ENCODE data around the gene SLC9A5. TPM values are rescaled to one million over a fixed set of nuclear protein-coding genes. Genes with fewer than 3 reads are reported as not detected.

SLC9A5 gene
- total RNA-seq, 1 experiment from 2014 or later: 2.4 TPM

DNA sequence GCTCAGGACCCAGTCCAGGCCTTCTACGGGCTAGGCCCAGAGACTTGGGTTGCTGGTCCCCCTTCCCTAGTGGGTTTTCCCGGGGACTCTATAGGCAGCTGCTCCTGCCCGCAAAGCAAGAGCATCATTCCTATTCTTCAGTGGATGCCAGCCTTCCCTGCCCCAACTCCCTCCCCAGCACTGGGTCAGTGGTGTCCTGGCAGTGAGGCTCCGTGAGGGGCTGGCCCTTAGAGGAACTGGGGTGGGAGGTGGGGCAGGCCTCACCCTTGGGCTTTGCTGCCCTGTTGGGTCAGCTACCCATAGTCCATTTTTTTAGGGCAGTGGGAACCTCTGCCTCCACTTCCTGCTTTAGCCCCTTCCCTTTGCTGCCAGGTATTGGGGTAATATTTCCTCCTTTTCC lies 22.7 kb downstream of the SLC9A5 start:
- peaks cover 9% of the 10 kb centered on the region for H3K4me1 Mint-ChIP-seq (ENCODE audit: low read depth, unreplicated experiment)
- Histone ChIP-seq H3K9me3 (no peaks in the 10 kb centered on the region), H3K4me1 (peaks cover 15% of the 10 kb centered on the region), H3K4me3 (ENCODE audit: low read depth, low read length) (no peak overlapping the region), H3K36me3 (ENCODE audit: control insufficient read depth, insufficient read depth, low read length) (no peaks in the 10 kb centered on the region), H3K27me3 (replicated peaks; ENCODE audit: control insufficient read depth, insufficient read depth, low read length) (no peaks in the 10 kb centered on the region)
- H3K9me3 Mint-ChIP-seq (ENCODE audit: unreplicated experiment): no peaks in the 10 kb centered on the region
- no peak for DNase-seq
- TF ChIP-seq, protein P1, sequence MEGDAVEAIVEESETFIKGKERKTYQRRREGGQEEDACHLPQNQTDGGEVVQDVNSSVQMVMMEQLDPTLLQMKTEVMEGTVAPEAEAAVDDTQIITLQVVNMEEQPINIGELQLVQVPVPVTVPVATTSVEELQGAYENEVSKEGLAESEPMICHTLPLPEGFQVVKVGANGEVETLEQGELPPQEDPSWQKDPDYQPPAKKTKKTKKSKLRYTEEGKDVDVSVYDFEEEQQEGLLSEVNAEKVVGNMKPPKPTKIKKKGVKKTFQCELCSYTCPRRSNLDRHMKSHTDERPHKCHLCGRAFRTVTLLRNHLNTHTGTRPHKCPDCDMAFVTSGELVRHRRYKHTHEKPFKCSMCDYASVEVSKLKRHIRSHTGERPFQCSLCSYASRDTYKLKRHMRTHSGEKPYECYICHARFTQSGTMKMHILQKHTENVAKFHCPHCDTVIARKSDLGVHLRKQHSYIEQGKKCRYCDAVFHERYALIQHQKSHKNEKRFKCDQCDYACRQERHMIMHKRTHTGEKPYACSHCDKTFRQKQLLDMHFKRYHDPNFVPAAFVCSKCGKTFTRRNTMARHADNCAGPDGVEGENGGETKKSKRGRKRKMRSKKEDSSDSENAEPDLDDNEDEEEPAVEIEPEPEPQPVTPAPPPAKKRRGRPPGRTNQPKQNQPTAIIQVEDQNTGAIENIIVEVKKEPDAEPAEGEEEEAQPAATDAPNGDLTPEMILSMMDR (IDR thresholded peaks at IDR 0.05; ENCODE audit: insufficient read depth in 1 of 2, low read depth in 1 of 2, low read length in 1 of 2, severe bottlenecking in 1 of 2, unreplicated experiment in 1 of 2): no peak
- no peak overlapping the region for H3K27ac Mint-ChIP-seq (ENCODE audit: unreplicated experiment)
- no peaks in the 10 kb centered on the region for H3K36me3 Mint-ChIP-seq (ENCODE audit: insufficient read depth, unreplicated experiment)
- H3K27me3 Mint-ChIP-seq (ENCODE audit: insufficient read depth, unreplicated experiment): no peaks in the 10 kb centered on the region
- H3K4me3 Mint-ChIP-seq (ENCODE audit: unreplicated experiment): no peak overlapping the region
- BruUV-seq (replicated peaks): no TSS peak
- ChIA-PET POLR2A (interaction anchor here (0.5 kb wide), 1 partner anchor 54 kb away, joined by 3 read pairs; no protein-coding TSS in a partner anchor), CTCF (interaction anchor here (0.7 to 3.7 kb wide), 2 partner anchors 11 to 68 kb away, joined by 6 to 19 read pairs; no protein-coding TSS in a partner anchor)
- intact Hi-C loops (cut with micrococcal nuclease; ENCODE audit: unreplicated experiment): no loop called here

DNA sequence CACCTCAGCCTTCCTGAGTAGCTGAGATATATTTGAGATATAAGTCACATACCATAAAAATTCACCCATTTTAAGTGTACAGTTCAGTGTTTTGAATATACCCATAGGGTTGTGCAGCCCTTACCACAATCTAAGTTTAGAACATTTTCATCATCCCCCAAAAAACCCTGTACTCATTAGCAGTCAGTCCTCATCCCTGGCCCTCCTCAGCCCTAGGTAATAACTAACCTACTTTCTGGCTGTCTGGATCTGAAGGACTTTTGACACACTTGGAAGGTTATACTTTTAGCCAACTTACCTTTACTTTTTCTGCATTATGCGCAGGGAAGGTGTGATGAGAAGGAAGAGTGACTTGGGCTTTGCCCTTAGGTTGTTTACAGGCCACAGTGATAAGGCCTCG lies 26.5 kb downstream of the SLC9A5 start:
- no peak overlapping the region for H3K4me3 ChIP-seq (ENCODE audit: low read depth, low read length)
- Mint-ChIP-seq H3K27me3 (ENCODE audit: insufficient read depth, unreplicated experiment) (no peaks in the 10 kb centered on the region), H3K36me3 (ENCODE audit: insufficient read depth, unreplicated experiment) (no peaks in the 10 kb centered on the region), H3K9me3 (ENCODE audit: unreplicated experiment) (no peaks in the 10 kb centered on the region), H3K4me3 (ENCODE audit: unreplicated experiment) (no peak overlapping the region), H3K27ac (ENCODE audit: unreplicated experiment) (no peak overlapping the region), H3K4me1 (ENCODE audit: low read depth, unreplicated experiment) (no peaks in the 10 kb centered on the region)
- ChIA-PET CTCF (no interaction called here), POLR2A (no interaction called here)
- no peak for DNase-seq
- BruUV-seq (replicated peaks): no TSS peak
- no peaks in the 10 kb centered on the region for H3K9me3 ChIP-seq
- H3K27me3 ChIP-seq (replicated peaks; ENCODE audit: control insufficient read depth, insufficient read depth, low read length): no peaks in the 10 kb centered on the region
- H3K36me3 ChIP-seq (ENCODE audit: control insufficient read depth, insufficient read depth, low read length): no peaks in the 10 kb centered on the region; the same call in 1 of the 2 replicates
- TF ChIP-seq, protein P1 (IDR thresholded peaks at IDR 0.05; ENCODE audit: insufficient read depth in 1 of 2, low read depth in 1 of 2, low read length in 1 of 2, severe bottlenecking in 1 of 2, unreplicated experiment in 1 of 2): no peak
- intact Hi-C loops (cut with micrococcal nuclease; ENCODE audit: unreplicated experiment): loop anchor here (5.0 kb wide), 1 partner anchor 172 kb away; no protein-coding TSS in a partner anchor
- peaks cover 16% of the 10 kb centered on the region for H3K4me1 ChIP-seq

DNA sequence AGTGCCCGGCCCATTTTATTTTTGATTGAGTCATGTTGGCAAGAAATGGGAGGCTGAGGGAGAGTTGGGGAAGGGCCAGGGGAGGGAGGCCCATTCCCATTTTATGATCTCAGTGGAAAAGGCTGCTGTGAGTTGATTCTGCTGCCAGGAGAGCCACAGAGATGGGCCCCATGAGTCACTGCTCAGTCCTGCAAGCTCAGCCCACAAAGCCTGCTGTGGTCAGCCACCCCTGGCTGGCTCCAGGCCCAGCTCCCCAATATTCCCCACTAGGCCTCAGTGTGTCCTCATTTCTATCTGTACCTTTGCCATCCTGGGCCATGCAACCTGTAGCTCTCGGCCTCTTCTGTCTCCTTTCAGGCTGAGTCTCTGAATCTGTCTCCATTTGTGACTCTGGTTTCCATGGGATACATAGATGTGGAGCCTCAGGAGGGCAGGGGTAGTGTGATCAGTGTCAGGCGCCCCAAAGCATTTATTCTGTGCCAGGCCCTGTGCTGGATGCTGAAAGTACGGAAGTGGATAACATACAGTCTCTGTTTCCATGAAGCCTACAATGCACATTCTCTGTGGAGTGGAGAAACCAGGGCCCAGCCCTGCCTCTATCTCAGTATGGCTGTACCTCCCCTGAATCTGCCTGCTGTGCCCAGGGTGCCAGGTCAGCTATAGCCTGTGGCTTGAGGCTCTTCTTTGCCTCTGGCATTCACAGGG lies 28.7 kb downstream of the SLC9A5 start:
- ChIA-PET CTCF (interaction anchor here (1.1 to 1.2 kb wide), 2 partner anchors 17 to 31 kb away, joined by 6 to 11 read pairs; no protein-coding TSS in a partner anchor), POLR2A (no interaction called here)
- H3K4me1 Mint-ChIP-seq (ENCODE audit: low read depth, unreplicated experiment): no peaks in the 10 kb centered on the region
- Histone ChIP-seq H3K36me3 (ENCODE audit: control insufficient read depth, insufficient read depth, low read length) (peaks cover 2% of the 10 kb centered on the region; the same call in 1 of the 2 replicates), H3K9me3 (no peaks in the 10 kb centered on the region), H3K4me1 (peaks cover 20% of the 10 kb centered on the region), H3K4me3 (ENCODE audit: low read depth, low read length) (no peak overlapping the region), H3K27me3 (replicated peaks; ENCODE audit: control insufficient read depth, insufficient read depth, low read length) (no peaks in the 10 kb centered on the region)
- TF ChIP-seq, protein P1 (IDR thresholded peaks at IDR 0.05; ENCODE audit: insufficient read depth in 1 of 2, low read depth in 1 of 2, low read length in 1 of 2, severe bottlenecking in 1 of 2, unreplicated experiment in 1 of 2): no peak
- H3K4me3 Mint-ChIP-seq (ENCODE audit: unreplicated experiment): peak overlapping the region; percentile 84
- DNase-seq: no peak
- H3K27me3 Mint-ChIP-seq (ENCODE audit: insufficient read depth, unreplicated experiment): no peaks in the 10 kb centered on the region
- H3K27ac Mint-ChIP-seq (ENCODE audit: unreplicated experiment): no peak overlapping the region
- no peaks in the 10 kb centered on the region for H3K36me3 Mint-ChIP-seq (ENCODE audit: insufficient read depth, unreplicated experiment)
- no peaks in the 10 kb centered on the region for H3K9me3 Mint-ChIP-seq (ENCODE audit: unreplicated experiment)
- BruUV-seq (replicated peaks): no TSS peak
- intact Hi-C loops (cut with micrococcal nuclease; ENCODE audit: unreplicated experiment): loop anchor here (5.0 kb wide), 1 partner anchor 170 kb away; no protein-coding TSS in a partner anchor
